Measurements from ENCODE around the gene JAK3. TPM values are rescaled to one million over a fixed set of nuclear protein-coding genes. Genes with fewer than 3 reads are reported as not detected.
A peak's percentile ranks its signal among the peaks of the same experiment; 100 is the strongest.
"Not testable (repeated sequence)": the region's sequence is repeated elsewhere in the genome, so short reads cannot be mapped to it uniquely, and the experiment has no call there.

JAK3 gene
- 10 to 100 TPM in 1 of 2 donors, 1 to 10 TPM in 1; 1.5 to 10.1 TPM for total RNA-seq

GRCh38 chr19:17847538-17848366 is at the start of gene JAK3:
TSS of gene JAK3 (minus strand) at chr19:17847982. CDS start at chr19:17844417, 3,565 bp downstream.
- Histone ChIP-seq H3K36me3 (no peaks in the 10 kb centered on the region), H3K4me1 (replicated peaks) (no peaks in the 10 kb centered on the region), H3K27ac (peak within 1 kb of the TSS; percentile 51 to 58), H3K4me3 (peak within 1 kb of the TSS; percentile 18 to 20), H3K9me3 (no peaks in the 10 kb centered on the region), H3K27me3 (replicated peaks; ENCODE audit: insufficient read depth) (no peaks in the 10 kb centered on the region)
- 13% methylated on average over 37 of the region's 40 CpGs for WGBS
- no peak for DNase-seq (ENCODE audit: low spot score)
- TF ChIP-seq POLR2A (IDR thresholded peaks at IDR 0.05), result no peak
- no peak for TF ChIP-seq POLR2AphosphoS5 (IDR thresholded peaks at IDR 0.05)
- no peak for TF ChIP-seq CTCF (IDR thresholded peaks at IDR 0.05)
- intact Hi-C loops (cut with DNase I), result no loop called here

- Histone ChIP-seq H3K36me3 (no peaks in the 10 kb centered on the region), H3K27ac (no peak overlapping the region), H3K4me1 (replicated peaks) (no peaks in the 10 kb centered on the region), H3K9me3 (no peaks in the 10 kb centered on the region), H3K27me3 (replicated peaks; ENCODE audit: insufficient read depth) (no peaks in the 10 kb centered on the region), H3K4me3 (no peak overlapping the region)
- no peak for TF ChIP-seq POLR2AphosphoS5 (IDR thresholded peaks at IDR 0.05)
- no peak for TF ChIP-seq CTCF (IDR thresholded peaks at IDR 0.05)
- no peak for TF ChIP-seq POLR2A (IDR thresholded peaks at IDR 0.05)
- WGBS, result 76% methylated on average over 9 of the region's 9 CpGs
- intact Hi-C loops (cut with DNase I), result no loop called here
- no peak for DNase-seq (ENCODE audit: low spot score)
Observed at GRCh38 chr19:17893766-17894165, 46.0 kb upstream of the JAK3 start.

- no peak overlapping the region for H3K27ac ChIP-seq
- whole genome bisulfite sequencing, result 20% methylated on average over 18 of the region's 18 CpGs
- intact Hi-C loops (cut with DNase I), result no loop called here
- H3K27me3 ChIP-seq (replicated peaks; ENCODE audit: insufficient read depth), result no peaks in the 10 kb centered on the region
- H3K4me3 ChIP-seq, result no peak overlapping the region
- no peak for TF ChIP-seq POLR2AphosphoS5 (IDR thresholded peaks at IDR 0.05)
- TF ChIP-seq POLR2A (IDR thresholded peaks at IDR 0.05), result no peak
- TF ChIP-seq CTCF (IDR thresholded peaks at IDR 0.05), result no peak
- H3K4me1 ChIP-seq (replicated peaks), result no peaks in the 10 kb centered on the region
- H3K9me3 ChIP-seq, result no peaks in the 10 kb centered on the region
- no peak for DNase-seq (ENCODE audit: low spot score)
- no peaks in the 10 kb centered on the region for H3K36me3 ChIP-seq
Observed at GRCh38 chr19:17889609-17890214, 41.9 kb upstream of the JAK3 start.

DNA sequence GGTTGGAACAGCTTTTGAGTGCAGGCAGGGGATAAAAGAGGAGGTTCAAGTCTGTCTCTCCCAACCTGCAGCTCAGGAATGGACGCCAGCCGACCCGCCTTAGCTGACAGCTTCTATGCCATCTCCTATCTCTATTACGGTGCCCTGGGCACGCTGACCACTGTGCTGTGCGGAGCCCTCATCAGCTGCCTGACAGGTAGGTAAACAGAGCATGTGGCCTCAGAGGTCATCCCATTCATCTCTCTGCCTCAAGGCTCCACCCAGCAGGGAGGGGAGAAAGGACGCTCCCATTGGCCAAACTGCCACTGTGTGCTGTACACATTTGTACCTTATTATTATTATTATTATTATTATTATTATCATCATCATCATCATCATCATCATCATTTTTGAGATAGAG is 40.5 kb upstream of the JAK3 start:
- no peaks in the 10 kb centered on the region for H3K4me1 ChIP-seq (replicated peaks)
- DNase-seq (ENCODE audit: low spot score), result no peak
- H3K4me3 ChIP-seq, result no peak overlapping the region
- H3K36me3 ChIP-seq, result no peaks in the 10 kb centered on the region
- no peaks in the 10 kb centered on the region for H3K27me3 ChIP-seq (replicated peaks; ENCODE audit: insufficient read depth)
- no peak for TF ChIP-seq CTCF (IDR thresholded peaks at IDR 0.05)
- no peak for TF ChIP-seq POLR2AphosphoS5 (IDR thresholded peaks at IDR 0.05)
- no peak for TF ChIP-seq POLR2A (IDR thresholded peaks at IDR 0.05)
- intact Hi-C loops (cut with DNase I), result no loop called here
- no peaks in the 10 kb centered on the region for H3K9me3 ChIP-seq
- H3K27ac ChIP-seq, result no peak overlapping the region
- 84% methylated on average over 7 of the region's 7 CpGs for WGBS

GRCh38 chr19:17887221-17887620 is 39.4 kb upstream of the JAK3 start:
- H3K4me3 ChIP-seq; H3K27me3 ChIP-seq (replicated peaks; ENCODE audit: insufficient read depth); H3K4me1 ChIP-seq (replicated peaks); DNase-seq (ENCODE audit: low spot score); H3K9me3 ChIP-seq; H3K27ac ChIP-seq; H3K36me3 ChIP-seq; intact Hi-C loops (cut with DNase I): not testable (repeated sequence)
- WGBS, result 77% methylated on average over 4 of the region's 4 CpGs
